Endodermal cell (in vitro differentiated cells): ENCODE data around the gene VSIG10. TPM values are rescaled to one million over a fixed set of nuclear protein-coding genes. Genes with fewer than 3 reads are reported as not detected.

Experiments used
- DNase-seq: peaks from one replicate; pipeline ENCODE4 v3.0.0-alpha.2; 2017
- H3K27ac ChIP-seq: 2 replicates; pipeline ENCODE4 v1.5.1; 2013; ENCODE audit warnings: mild to moderate bottlenecking, low read depth, low read length, moderate library complexity
- H3K27me3 ChIP-seq: 2 replicates; pipeline ENCODE4 v1.6.1; 2013; ENCODE audit warnings: mild to moderate bottlenecking, low read length, moderate library complexity; ENCODE audit not compliant: insufficient read depth, control insufficient read depth, poor library complexity, severe bottlenecking
- H3K36me3 ChIP-seq: 2 replicates; pipeline ENCODE4 v1.7.0; 2013; ENCODE audit warnings: mild to moderate bottlenecking, low read length, moderate library complexity; ENCODE audit not compliant: control insufficient read depth, insufficient read depth
- H3K4me1 ChIP-seq: one replicate; pipeline ENCODE4 v1.7.0; 2013; ENCODE audit warnings: low read length; ENCODE audit not compliant: control insufficient read depth, insufficient read depth
- H3K4me3 ChIP-seq: 2 replicates; pipeline ENCODE4 v1.5.1; 2013; ENCODE audit warnings: mild to moderate bottlenecking, low read length, moderate library complexity
- H3K9ac ChIP-seq: 2 replicates; pipeline ENCODE4 v1.6.1; 2013; ENCODE audit warnings: mild to moderate bottlenecking, low read length, moderate library complexity; ENCODE audit not compliant: poor library complexity, severe bottlenecking; ENCODE audit errors: extremely low read depth
- H3K9me3 ChIP-seq: 2 replicates; pipeline ENCODE4 v1.6.1; 2013; ENCODE audit warnings: mild to moderate bottlenecking, low read length, moderate library complexity; ENCODE audit not compliant: control insufficient read depth
- H3K27ac Mint-ChIP-seq: 2 replicates; pipeline ENCODE4 v1.8.0; 2020; ENCODE audit warnings: mixed read lengths
- H3K27me3 Mint-ChIP-seq: 2 replicates; pipeline ENCODE4 v1.8.0; 2021; ENCODE audit warnings: mild to moderate bottlenecking, mixed read lengths; ENCODE audit not compliant: insufficient read depth
- H3K36me3 Mint-ChIP-seq: 2 replicates; pipeline ENCODE4 v1.8.0; 2020; ENCODE audit warnings: low read depth, mixed read lengths
- H3K4me1 Mint-ChIP-seq: 2 replicates; pipeline ENCODE4 v1.8.0; 2020; ENCODE audit warnings: mixed read lengths
- H3K4me3 Mint-ChIP-seq: 2 replicates; pipeline ENCODE4 v1.8.0; 2020; ENCODE audit warnings: mild to moderate bottlenecking, moderate library complexity, mixed read lengths
- H3K9me3 Mint-ChIP-seq: 2 replicates; pipeline ENCODE4 v1.8.0; 2020; ENCODE audit warnings: mild to moderate bottlenecking, mixed read lengths
- CTCF ChIP-seq: fragments of 200-600 bp; sonication (generic); conservative IDR thresholded peaks from 2 replicates; pipeline ENCODE4 v1.5.0; 2021; ENCODE audit warnings: antibody characterized with exemption, mild to moderate bottlenecking
- WGBS, 2 experiments: methylation state at CpG; one replicate each; pipeline versions ENCODE4 v1.1.5 to v1.1.7; 2013; ENCODE audit warnings: missing lambda C conversion rate in 2 of 2, mixed read lengths in 1 of 2; ENCODE audit not compliant: insufficient coverage in 1 of 2, insufficient read length in 1 of 2; 5-methylcytosine and 5-hydroxymethylcytosine counted together
- total RNA-seq, 2 donors: library from RNA; stranded (reverse); fragmentation: NEBNext Ultra II Directional in 1 of 2; extraction: Animal tissue kit (Norgen Biotek cat#: 25700) in 1 of 2; gene quantifications; 2 replicates in 1 of 2; 3 replicates in 1 of 2; pipeline ENCODE4 v1.2.1, GENCODE V29; 2021

Gene VSIG10
- total RNA-seq, 2 donors from 2014 or later: 35.4 to 43.8 TPM

- H3K9me3 Mint-ChIP-seq: peaks cover 10% of the 10 kb centered on the region
- 71% methylated on average over 9 to 10 of the region's 10 CpGs for WGBS, 2 experiments
- Histone ChIP-seq H3K9me3 (peaks cover 4% of the 10 kb centered on the region), H3K36me3 (no peaks in the 10 kb centered on the region), H3K27me3 (no peaks in the 10 kb centered on the region), H3K4me1 (no peaks in the 10 kb centered on the region), H3K4me3 (no peak overlapping the region), H3K27ac (peak overlapping the region; percentile 24), H3K9ac (no peak overlapping the region)
- peak; percentile 87 for DNase-seq
- peak; percentile 66 for TF ChIP-seq CTCF
- H3K4me1 Mint-ChIP-seq: peaks cover 12% of the 10 kb centered on the region
- peaks cover 5% of the 10 kb centered on the region for H3K36me3 Mint-ChIP-seq
- no peak overlapping the region for H3K4me3 Mint-ChIP-seq
- H3K27me3 Mint-ChIP-seq: no peaks in the 10 kb centered on the region
- H3K27ac Mint-ChIP-seq: peak overlapping the region; percentile 68
These were observed 15.7 kb upstream of the VSIG10 start for GRCh38 chr12:118119449-118119879.

DNA sequence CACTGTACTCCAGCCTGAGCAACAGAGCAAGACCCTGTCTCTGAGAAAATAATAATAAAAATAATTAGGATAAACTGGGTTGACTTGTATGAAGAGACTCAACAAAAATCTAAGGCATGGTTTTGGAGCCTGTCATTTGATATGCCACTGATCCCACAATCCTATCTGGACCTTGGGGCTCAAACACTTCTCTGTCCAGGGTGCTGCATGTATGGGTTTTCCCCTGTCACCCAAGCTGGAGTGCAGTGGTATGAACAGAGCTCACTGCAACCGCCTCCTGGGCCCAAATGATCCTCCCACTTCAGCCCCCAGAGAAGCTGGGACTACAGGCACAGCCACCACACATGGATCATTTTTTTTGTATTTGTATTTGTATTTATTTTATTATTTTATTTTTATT, 5.3 kb upstream of the VSIG10 start:
- H3K9ac ChIP-seq: no peak overlapping the region
- Mint-ChIP-seq H3K27me3 (no peaks in the 10 kb centered on the region), H3K4me3 (no peak overlapping the region), H3K4me1 (peaks cover 10% of the 10 kb centered on the region), H3K27ac (no peak overlapping the region), H3K9me3 (peaks cover 5% of the 10 kb centered on the region), H3K36me3 (no peaks in the 10 kb centered on the region)
- no peak for DNase-seq
- no peak overlapping the region for H3K4me3 ChIP-seq
- H3K36me3 ChIP-seq: no peaks in the 10 kb centered on the region
- TF ChIP-seq CTCF: no peak
- WGBS, 2 experiments: 100% methylated on average over 1 of the region's 1 CpG; no CpG with 5 or more reads in 1 of the 2 experiments
- H3K4me1 ChIP-seq: no peaks in the 10 kb centered on the region
- no peaks in the 10 kb centered on the region for H3K9me3 ChIP-seq
- H3K27ac ChIP-seq: no peak overlapping the region
- no peaks in the 10 kb centered on the region for H3K27me3 ChIP-seq

GRCh38 chr12:118107694-118108093, 3.9 kb upstream of the VSIG10 start:
- Histone ChIP-seq H3K4me1 (no peaks in the 10 kb centered on the region), H3K27me3 (no peaks in the 10 kb centered on the region), H3K9ac (no peak overlapping the region), H3K9me3 (no peaks in the 10 kb centered on the region), H3K4me3 (no peak overlapping the region), H3K36me3 (no peaks in the 10 kb centered on the region), H3K27ac (no peak overlapping the region)
- no peaks in the 10 kb centered on the region for H3K9me3 Mint-ChIP-seq
- DNase-seq: no peak
- peaks cover 13% of the 10 kb centered on the region for H3K4me1 Mint-ChIP-seq
- no peak overlapping the region for H3K4me3 Mint-ChIP-seq
- no peak overlapping the region for H3K27ac Mint-ChIP-seq
- no peaks in the 10 kb centered on the region for H3K36me3 Mint-ChIP-seq
- H3K27me3 Mint-ChIP-seq: no peaks in the 10 kb centered on the region
- 94 to 96% methylated on average over 6 to 8 of the region's 8 CpGs for WGBS, 2 experiments
- no peak for TF ChIP-seq CTCF
